Colonic mucosa (tissue), 4 donors: Measurements from ENCODE around the gene XCL2. TPM values are rescaled to one million over a fixed set of nuclear protein-coding genes. Genes with fewer than 3 reads are reported as not detected.
"Not testable (repeated sequence)": the region's sequence is repeated elsewhere in the genome, so short reads cannot be mapped to it uniquely, and the experiment has no call there.

Experiments
- DNase-seq: peaks from one replicate; pipeline ENCODE4 v3.0.0-alpha.2; 2020
- H3K27ac ChIP-seq: fragments of 200-600 bp; one replicate; pipeline ENCODE4 v1.8.0; 2021
- H3K27me3 ChIP-seq: fragments of 200-600 bp; one replicate; pipeline ENCODE4 v1.8.0; 2021
- H3K36me3 ChIP-seq: fragments of 200-600 bp; one replicate; pipeline ENCODE4 v1.8.0; 2021
- H3K4me1 ChIP-seq: fragments of 200-600 bp; one replicate; pipeline ENCODE4 v1.8.0; 2021; ENCODE audit warnings: mild to moderate bottlenecking
- H3K4me3 ChIP-seq: fragments of 200-600 bp; one replicate; pipeline ENCODE4 v1.8.0; 2021
- H3K9ac ChIP-seq, 2 donors: one replicate each; pipeline ENCODE4 v1.7.0; 2013; ENCODE audit warnings: control low read depth in 2 of 2, low read depth in 2 of 2, low read length in 2 of 2
- H3K9me3 ChIP-seq: fragments of 200-600 bp; one replicate; pipeline ENCODE4 v1.8.0; 2021
- intact Hi-C: fragments of 100-400 bp; cut with DNase I; formaldehyde crosslinking; loops from one replicate; pipeline ENCODE4 v1.14.1; 2022
- total RNA-seq, 2 donors: library from RNA; stranded (reverse); fragmentation: NEBNext Ultra II Directional in 1 of 2; extraction: Animal tissue kit (Norgen Biotek cat#: 25700) in 1 of 2; gene quantifications; one replicate each; pipeline ENCODE4 v1.2.1, GENCODE V29; 2021
- TF ChIP-seq, protein P1 (sequence below): fragments of 200-600 bp; IDR thresholded peaks from one replicate; pipeline ENCODE4 v1.8.0; 2022; ENCODE audit warnings: antibody characterized with exemption, mild to moderate bottlenecking
- donor health status: healthy.
- donor health status: DM: no; HTN: no; CAD: no.
- donor health status: DM: no; HTN: no; CAD: no.

The XCL2 gene
- total RNA-seq, 2 donors from 2014 or later: not detected

DNA sequence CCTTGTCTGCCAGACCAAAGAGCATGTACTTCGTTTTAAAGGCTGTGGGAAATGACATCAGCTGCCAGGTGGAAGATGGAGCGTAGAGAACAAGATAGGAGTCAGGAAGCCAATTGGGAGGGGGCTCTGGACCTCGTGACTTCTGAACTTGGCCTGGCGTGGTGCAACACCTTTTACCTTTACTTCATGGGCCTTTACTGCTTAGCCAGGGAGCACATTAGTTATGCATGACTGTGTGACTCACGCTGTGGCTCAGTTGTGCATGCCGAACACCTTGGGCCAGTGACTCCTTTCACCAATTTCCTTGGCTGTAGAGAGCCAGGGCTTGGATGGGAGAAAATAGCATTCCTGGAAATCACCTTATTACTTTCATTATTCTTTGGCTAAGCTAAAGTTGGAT, 39.8 kb upstream of the XCL2 start:
- TF ChIP-seq, protein P1, sequence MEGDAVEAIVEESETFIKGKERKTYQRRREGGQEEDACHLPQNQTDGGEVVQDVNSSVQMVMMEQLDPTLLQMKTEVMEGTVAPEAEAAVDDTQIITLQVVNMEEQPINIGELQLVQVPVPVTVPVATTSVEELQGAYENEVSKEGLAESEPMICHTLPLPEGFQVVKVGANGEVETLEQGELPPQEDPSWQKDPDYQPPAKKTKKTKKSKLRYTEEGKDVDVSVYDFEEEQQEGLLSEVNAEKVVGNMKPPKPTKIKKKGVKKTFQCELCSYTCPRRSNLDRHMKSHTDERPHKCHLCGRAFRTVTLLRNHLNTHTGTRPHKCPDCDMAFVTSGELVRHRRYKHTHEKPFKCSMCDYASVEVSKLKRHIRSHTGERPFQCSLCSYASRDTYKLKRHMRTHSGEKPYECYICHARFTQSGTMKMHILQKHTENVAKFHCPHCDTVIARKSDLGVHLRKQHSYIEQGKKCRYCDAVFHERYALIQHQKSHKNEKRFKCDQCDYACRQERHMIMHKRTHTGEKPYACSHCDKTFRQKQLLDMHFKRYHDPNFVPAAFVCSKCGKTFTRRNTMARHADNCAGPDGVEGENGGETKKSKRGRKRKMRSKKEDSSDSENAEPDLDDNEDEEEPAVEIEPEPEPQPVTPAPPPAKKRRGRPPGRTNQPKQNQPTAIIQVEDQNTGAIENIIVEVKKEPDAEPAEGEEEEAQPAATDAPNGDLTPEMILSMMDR: no peak
- intact Hi-C loops: no loop called here
- Histone ChIP-seq H3K36me3 (no peaks in the 10 kb centered on the region), H3K4me1 (no peaks in the 10 kb centered on the region), H3K27me3 (no peaks in the 10 kb centered on the region), H3K4me3 (no peak overlapping the region), H3K9ac (no peak overlapping the region), H3K9me3 (no peaks in the 10 kb centered on the region), H3K27ac (no peak overlapping the region)
- DNase-seq: no peak

- DNase-seq: no peak
- no peak overlapping the region for H3K27ac ChIP-seq
- intact Hi-C loops: no loop called here
- no peaks in the 10 kb centered on the region for H3K4me1 ChIP-seq
- H3K9me3 ChIP-seq: no peaks in the 10 kb centered on the region
- H3K27me3 ChIP-seq: no peaks in the 10 kb centered on the region
- no peak overlapping the region for H3K9ac ChIP-seq
- TF ChIP-seq, protein P1: no peak
- no peak overlapping the region for H3K4me3 ChIP-seq
- no peaks in the 10 kb centered on the region for H3K36me3 ChIP-seq
These were observed 39.0 kb upstream of the XCL2 start for GRCh38 chr1:168582688-168583336.

DNA sequence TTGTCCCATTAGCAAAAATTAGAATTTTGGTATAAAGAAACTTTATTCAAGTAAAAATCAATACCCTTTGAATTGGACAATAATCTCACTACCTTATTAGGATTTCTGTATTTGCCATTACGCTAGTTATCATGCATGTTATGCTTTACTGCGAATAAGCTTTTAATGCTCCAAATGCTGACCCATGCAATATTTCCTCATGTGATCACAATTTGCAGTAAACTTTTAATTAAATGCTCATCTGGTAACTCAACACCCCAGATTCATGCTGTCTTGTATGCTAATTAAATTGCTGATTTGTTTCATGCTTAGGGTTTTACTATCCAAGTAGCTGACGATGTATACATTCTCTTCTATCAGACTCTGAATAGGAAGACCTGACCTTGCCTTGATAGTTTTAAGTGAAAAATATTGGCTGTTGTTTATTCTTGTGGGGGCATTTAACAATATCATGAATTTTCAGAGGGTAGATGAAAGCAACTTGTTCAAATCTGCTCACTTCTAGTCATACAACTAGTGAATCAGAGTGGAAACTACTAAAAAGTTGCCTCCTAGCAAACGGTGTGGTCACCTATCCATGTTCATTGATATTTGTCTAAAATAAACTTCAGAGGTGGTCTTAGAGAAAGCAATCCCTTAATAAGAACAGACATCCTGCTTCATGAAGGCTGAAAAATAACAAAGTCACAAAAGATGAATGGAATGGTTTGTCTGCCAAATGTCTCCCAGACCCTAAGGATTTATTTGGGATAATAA, 38.2 kb upstream of the XCL2 start:
- intact Hi-C loops: no loop called here
- DNase-seq: no peak
- Histone ChIP-seq H3K27ac (no peak overlapping the region), H3K4me3 (no peak overlapping the region), H3K9me3 (no peaks in the 10 kb centered on the region), H3K27me3 (no peaks in the 10 kb centered on the region), H3K36me3 (no peaks in the 10 kb centered on the region), H3K9ac (no peak overlapping the region), H3K4me1 (no peaks in the 10 kb centered on the region)
- TF ChIP-seq, protein P1: no peak

DNA sequence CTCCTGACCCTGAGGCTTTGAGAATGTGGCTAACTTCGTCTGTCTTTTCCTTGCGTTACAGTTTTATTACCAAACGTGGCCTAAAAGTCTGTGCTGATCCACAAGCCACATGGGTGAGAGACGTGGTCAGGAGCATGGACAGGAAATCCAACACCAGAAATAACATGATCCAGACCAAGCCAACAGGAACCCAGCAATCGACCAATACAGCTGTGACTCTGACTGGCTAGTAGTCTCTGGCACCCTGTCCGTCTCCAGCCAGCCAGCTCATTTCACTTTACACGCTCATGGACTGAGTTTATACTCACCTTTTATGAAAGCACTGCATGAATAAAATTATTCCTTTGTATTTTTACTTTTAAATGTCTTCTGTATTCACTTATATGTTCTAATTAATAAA, 37.2 kb upstream of the XCL2 start:
- H3K9me3 ChIP-seq, H3K36me3 ChIP-seq, H3K27ac ChIP-seq, DNase-seq, intact Hi-C loops, H3K4me1 ChIP-seq, H3K4me3 ChIP-seq, H3K27me3 ChIP-seq, H3K9ac ChIP-seq: not testable (repeated sequence)

DNA sequence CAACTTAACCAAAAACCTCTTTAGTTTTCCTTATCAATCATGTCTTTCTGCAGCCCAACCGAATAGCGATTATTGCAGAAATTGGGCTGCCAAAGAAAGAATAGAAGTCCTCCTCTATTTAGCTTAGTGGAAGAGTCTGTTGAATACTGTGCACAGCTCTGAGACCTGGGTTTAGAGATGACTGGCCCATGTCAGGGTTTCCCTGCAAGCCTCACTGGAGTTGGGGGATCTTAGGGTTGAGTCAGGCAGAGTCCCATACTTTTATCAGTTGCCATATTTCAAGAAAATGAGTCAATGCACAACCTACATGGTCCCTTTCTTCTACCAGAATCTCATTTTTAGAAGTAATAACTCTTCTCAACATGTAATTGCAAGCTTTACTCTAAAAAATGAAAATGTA, 36.5 kb upstream of the XCL2 start:
- H3K4me1 ChIP-seq, H3K9ac ChIP-seq, H3K27ac ChIP-seq, H3K27me3 ChIP-seq, intact Hi-C loops, H3K9me3 ChIP-seq, H3K4me3 ChIP-seq, DNase-seq, H3K36me3 ChIP-seq: not testable (repeated sequence)

DNA sequence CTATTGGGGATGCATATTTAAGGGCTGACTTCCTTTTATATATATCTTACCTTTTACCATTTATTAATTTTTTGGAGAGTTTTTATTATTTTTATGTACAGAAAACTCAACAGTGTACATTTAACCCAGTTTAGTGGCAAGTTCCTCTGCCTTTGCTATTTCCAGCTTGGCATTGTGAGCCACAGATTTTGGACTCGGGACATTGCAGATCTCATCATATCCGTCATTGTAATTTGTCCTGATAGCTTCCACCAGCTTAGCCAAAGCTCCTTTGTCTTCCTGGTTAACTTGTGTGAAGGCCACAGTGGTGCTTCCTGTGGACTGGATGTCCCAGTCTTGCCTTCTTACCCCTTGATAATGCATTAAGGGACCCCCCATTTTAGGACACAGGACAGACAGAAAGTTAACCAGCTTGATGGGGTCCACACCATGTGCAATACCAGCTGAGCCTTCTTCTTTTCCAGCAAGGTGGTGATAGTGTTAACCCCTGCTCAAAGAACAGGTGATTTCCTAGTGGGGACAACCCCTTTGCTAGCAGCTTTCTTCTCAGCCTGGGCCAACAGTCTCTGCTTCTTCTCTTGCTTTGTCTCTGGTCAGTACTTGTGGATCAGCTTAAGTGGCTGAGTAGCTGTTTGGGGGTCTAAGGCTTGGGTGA, 34.9 kb upstream of the XCL2 start:
- H3K27ac ChIP-seq, H3K36me3 ChIP-seq, H3K9me3 ChIP-seq, H3K9ac ChIP-seq, H3K27me3 ChIP-seq, H3K4me3 ChIP-seq, H3K4me1 ChIP-seq, DNase-seq: not testable (repeated sequence)
- intact Hi-C loops: loop anchor here (10.0 kb wide), 2 partner anchors 234 to 384 kb away; no protein-coding TSS in a partner anchor

DNA sequence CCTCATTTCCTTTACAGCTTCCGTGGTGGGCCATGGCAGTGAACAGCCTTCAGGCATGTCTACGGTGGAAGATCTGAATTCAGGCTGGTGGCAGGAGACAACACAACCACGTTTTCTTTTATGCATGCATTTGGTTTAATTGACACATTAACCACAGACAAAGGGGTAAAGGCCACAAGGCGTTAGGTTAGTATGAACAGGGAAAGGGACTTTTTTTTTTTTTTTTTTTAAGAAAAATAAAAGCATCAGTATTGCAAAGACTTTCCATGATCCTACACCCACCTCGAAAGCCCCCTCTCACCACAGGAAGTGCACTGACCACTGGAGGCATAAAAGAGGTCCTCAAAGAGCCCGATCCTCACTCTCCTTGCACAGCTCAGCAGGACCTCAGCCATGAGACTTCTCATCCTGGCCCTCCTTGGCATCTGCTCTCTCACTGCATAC, 32.5 kb upstream of the XCL2 start, which contains the start of gene XCL1:
Gene XCL1, plus strand, starts transcription at position 361 of the 444 bp plus-strand sequence. Its CDS starts 33 bp downstream, at position 394.
- not testable (repeated sequence) for DNase-seq, H3K4me3 ChIP-seq, H3K36me3 ChIP-seq, H3K4me1 ChIP-seq, H3K27ac ChIP-seq, H3K9ac ChIP-seq, H3K9me3 ChIP-seq, H3K27me3 ChIP-seq
- intact Hi-C loops: loop anchor here (10.0 kb wide), 2 partner anchors 231 to 381 kb away; no protein-coding TSS in a partner anchor
